Right lung (tissue), 5 donors: Measurements from ENCODE around the gene FCSK. TPM values are rescaled to one million over a fixed set of nuclear protein-coding genes. Genes with fewer than 3 reads are reported as not detected.

Experiments used
- DNase-seq, 2 donors: peaks; one replicate each; pipeline ENCODE4 v3.0.0-alpha.2; 2013
- polyA plus RNA-seq, 5 donors: library from polyadenylated mRNA; unstranded; fragments of 120-200 nt; gene quantifications; one replicate each; pipeline versions ENCODE4 v1.2.1 to v1.2.3, GENCODE V29; 2013; ENCODE audit warnings: inconsistent platforms in 1 of 5, low replicate concordance in 1 of 5; ENCODE audit not compliant: insufficient read length in 5 of 5, insufficient read depth in 1 of 5

Gene FCSK
- polyA plus RNA-seq, 5 donors = 9.4 to 14.4 (median 13.4) TPM

- no peak for DNase-seq
Observed at GRCh38 chr16:70476272-70477020, 22.1 kb downstream of the FCSK start.

- no peak for DNase-seq
Observed at GRCh38 chr16:70478169-70478568, 23.8 kb downstream of the FCSK start.

GRCh38 chr16:70478912-70479341 lies 24.5 kb downstream of the FCSK start:
- no peak for DNase-seq

- DNase-seq = no peak
Observed at GRCh38 chr16:70480127-70481105, 26.0 kb downstream of the FCSK start.

DNA sequence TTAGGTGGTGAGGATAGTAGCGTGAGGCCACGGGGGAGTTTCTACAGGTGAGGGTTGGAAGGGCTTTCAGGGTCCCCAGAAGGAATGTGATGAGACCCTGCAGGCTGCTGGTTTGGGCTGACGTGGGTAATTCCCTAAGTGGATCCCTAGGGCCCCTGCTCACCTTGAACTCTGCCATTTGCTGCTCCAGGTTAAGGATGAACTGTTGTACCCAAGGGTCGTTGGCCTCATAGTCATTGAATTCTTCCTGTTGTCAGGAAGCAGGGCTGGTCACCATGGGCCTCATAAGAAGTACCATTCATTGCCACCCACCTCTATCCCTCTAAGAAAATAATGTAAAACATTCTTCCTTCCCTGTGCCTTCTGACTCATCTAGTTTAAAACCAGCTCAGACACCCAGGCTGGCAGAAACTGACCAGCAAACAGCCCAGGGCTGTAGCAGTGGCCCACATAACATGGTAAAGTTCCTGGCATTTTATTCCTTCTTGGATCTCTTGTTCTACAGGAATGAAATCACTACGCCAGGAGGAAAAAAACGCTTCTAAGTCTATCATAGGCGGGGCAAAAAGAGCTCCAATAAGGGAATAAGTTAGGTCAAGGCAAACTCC lies 27.6 kb downstream of the FCSK start:
- DNase-seq = no peak

- no peak for DNase-seq
Observed at GRCh38 chr16:70482624-70483023, 28.2 kb downstream of the FCSK start.

DNA sequence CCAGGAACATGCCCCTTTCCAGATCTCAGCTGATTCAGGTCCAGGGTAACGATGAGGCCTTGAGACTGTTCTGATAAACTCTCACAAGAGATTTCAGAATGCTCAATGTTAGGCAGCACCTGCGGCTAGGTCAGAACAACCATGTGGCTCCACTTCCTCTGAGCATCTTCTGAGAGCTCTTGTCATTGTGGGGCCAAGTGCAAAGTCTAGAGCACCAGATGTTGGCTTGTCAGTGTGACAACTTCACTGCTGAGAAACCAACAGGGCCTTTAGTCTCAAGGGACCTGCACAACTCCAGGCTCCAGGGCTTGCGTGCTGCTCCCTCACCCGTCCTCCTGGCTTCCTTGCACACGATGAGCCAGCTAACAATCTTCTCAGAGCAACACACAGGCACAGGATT lies 29.0 kb downstream of the FCSK start:
- DNase-seq = no peak

DNA sequence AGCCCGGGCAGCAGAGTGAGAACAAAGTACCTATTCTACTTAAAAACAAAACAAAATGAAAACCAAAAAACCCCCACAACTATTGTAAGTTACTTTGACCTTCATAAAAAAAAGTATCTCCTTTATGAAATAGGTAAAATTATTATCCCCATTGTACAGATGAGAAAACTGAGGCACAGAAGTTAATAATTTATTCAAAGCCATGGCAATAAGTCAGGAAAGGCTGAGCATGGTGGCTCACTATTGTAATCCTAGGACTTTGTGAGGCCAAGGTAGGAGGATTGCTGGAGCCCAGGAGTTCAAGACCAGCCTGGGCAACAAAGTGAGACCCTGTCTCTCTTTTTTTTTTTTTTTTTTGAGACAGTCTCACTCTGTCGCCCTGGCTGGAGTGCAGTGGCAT lies 30.5 kb downstream of the FCSK start:
- DNase-seq = no peak

GRCh38 chr16:70490261-70490660 lies 35.9 kb downstream of the FCSK start:
- DNase-seq = no peak

GRCh38 chr16:70493802-70494201 lies 39.4 kb downstream of the FCSK start:
- DNase-seq = no peak

GRCh38 chr16:70494202-70494770 lies 39.9 kb downstream of the FCSK start:
- DNase-seq = no peak

DNA sequence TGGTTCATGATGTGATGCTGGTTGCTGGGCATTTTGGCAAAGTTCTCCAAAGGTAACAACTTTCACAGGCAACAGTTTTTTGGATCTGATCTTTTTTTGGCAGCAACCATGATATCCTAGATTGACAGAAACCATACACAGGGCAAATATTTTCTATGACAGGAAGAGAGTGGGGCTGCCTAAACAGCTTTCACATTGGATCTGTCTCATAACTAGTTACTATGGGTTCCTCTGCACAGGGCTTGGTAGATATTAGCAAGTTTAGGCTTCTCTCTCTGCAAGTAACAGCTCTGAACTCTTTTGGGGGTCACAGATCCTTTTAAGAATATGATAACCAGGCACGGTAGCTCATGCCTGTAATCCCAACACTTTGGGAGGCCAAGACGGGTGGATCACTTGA lies 40.4 kb downstream of the FCSK start:
- DNase-seq = no peak

- DNase-seq = no peak
Observed at GRCh38 chr16:70495425-70496182, 41.2 kb downstream of the FCSK start.

DNA sequence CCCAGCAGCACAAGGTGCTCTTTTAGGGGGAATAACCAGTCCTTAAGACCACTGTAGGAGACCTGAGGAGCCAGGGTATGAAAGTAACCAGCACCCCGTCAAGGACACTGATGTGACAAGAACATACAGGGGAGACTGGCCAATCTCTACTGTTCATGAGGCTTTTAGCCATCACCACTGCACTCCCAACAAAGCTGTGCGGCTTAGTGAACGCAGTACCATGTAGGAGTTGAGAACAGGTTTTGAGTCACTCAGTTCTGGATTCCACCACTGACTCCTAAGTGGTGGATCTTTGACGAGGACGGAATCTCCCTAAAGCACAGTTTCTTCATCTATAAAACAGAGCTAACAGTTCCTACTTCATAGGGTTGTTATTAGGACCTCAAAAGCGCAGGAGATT lies 42.1 kb downstream of the FCSK start:
- no peak for DNase-seq

DNA sequence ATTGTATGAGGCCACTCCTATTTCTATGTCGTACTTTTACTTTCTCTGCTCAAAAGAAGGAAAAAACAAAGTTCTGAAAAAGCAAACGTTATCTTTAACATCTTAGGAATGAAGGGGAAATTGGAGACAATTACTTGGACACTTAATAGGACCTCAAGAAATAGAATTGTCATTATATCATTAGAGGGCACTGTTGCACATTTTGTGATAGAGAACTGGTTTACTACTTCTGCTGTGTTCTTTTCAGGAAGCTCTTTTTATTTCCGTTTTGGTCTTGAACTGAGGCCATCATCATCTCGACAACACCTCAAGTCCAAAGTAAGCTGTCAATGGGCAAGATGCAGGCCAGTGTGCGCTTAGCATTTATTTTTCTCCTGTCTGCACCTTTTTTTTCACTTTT lies 54.4 kb downstream of the FCSK start:
- DNase-seq = no peak

DNA sequence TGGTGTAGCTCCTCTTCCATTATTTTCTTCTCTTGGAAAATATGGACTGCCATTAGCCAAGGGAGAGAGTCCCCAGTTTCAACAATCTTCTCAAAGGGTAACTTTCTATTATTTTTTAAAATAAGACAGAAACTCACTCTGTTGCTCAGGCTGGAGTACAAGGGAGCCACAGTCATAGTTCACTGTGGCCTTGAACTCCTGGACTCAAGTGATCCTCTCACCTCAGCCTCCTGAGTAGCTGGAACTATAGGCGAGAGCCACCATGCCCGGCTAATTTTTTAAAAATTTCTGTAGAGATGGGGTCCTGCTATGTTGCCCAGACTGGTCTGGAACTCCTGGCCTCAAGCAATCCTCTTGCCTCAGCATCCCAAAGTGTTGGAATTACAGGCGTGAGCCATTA lies 55.8 kb downstream of the FCSK start:
- DNase-seq = no peak

- no peak for DNase-seq
Observed at GRCh38 chr16:70511833-70512232, 57.4 kb downstream of the FCSK start.

DNA sequence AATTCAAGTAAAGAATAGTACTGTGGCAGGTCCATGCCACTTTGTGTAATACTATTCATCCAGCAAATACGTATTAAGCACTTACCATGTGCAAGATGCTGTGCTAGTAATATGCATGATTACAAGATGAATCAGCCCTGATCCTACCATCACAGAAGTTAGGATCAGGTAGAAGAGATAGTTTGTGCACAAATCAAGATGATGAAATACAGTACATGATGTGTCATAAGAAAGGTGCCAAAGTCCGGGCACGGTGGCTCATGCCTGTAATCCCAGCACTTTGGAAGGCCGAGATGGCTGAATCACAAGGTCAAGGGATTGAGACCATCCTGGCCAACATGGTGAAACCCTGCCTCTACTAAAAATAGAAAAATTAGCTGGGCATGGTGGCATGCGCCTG lies 58.1 kb downstream of the FCSK start:
- DNase-seq = no peak

DNA sequence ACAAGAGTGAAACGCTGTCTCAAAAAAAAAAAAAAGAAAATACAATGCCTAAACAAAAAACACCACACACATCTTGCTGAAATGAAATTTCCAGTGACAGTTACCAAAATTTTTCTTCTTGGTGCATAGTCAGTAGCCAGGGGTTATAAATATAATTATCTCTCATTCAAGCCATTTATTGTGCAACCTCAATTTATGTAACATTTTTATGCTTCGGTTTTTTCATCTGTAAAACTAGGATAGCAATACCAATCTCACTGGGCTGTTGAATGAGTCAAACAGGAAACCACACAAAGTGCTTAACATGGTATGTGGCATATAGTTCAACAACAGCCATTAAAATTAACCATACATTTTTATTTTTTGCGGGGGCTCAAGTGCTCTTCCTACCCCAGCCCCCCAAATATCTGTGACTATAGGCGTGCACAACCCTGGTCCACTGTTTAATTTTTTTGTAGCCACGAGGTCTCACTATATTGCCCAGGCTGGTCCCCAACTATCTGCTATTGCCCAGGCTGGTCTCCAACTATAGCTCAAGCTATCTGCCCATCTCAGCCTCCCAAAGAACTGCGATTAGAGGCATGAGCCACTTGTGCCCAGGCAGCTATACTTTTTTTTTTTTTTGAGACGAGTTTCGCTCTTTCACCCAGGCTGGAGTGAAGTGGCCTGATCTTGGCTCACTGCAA lies 66.4 kb downstream of the FCSK start:
- no peak for DNase-seq

GRCh38 chr16:70522216-70523075 lies 68.1 kb downstream of the FCSK start:
- DNase-seq = no peak
